Neural progenitor cell (in vitro differentiated cells): ENCODE measurements around the gene ARF3. TPM values are rescaled to one million over a fixed set of nuclear protein-coding genes. Genes with fewer than 3 reads are reported as not detected.
"Not testable (repeated sequence)": the region's sequence is repeated elsewhere in the genome, so short reads cannot be mapped to it uniquely, and the experiment has no call there.

Source experiments
- DNase-seq: peaks from one replicate; pipeline ENCODE4 v3.0.0-alpha.2; 2016; ENCODE audit warnings: low spot score
- H2AFZ ChIP-seq: fragments of 200-600 bp; sonication (generic); replicated peaks from 2 replicates; pipeline ENCODE4 v1.6.1; 2016; ENCODE audit warnings: antibody characterized with exemption
- H3F3A ChIP-seq: fragments of 200-600 bp; sonication (generic); 2 replicates; pipeline ENCODE4 v1.6.1; 2016; ENCODE audit warnings: antibody characterized with exemption, low read depth
- H3K27ac ChIP-seq: fragments of 200-600 bp; sonication (generic); 2 replicates; pipeline ENCODE4 v1.5.1; 2016; ENCODE audit warnings: mild to moderate bottlenecking
- H3K27me3 ChIP-seq: fragments of 200-600 bp; sonication (generic); 2 replicates; pipeline ENCODE4 v1.6.1; 2016; ENCODE audit warnings: mild to moderate bottlenecking, moderate library complexity
- H3K36me3 ChIP-seq: fragments of 200-600 bp; sonication (generic); 2 replicates; pipeline ENCODE4 v1.5.1; 2016
- H3K4me1 ChIP-seq: fragments of 200-600 bp; sonication (generic); 2 replicates; pipeline ENCODE4 v1.6.1; 2016; ENCODE audit warnings: mixed run types
- H3K4me2 ChIP-seq: fragments of 200-600 bp; sonication (generic); 2 replicates; pipeline ENCODE4 v1.6.1; 2016
- H3K4me3 ChIP-seq: fragments of 200-600 bp; sonication (generic); 2 replicates; pipeline ENCODE4 v1.5.1; 2016
- H3K79me2 ChIP-seq: fragments of 200-600 bp; sonication (generic); 2 replicates; pipeline ENCODE4 v1.6.1; 2016; ENCODE audit warnings: low read depth
- H3K9ac ChIP-seq: fragments of 200-600 bp; sonication (generic); 2 replicates; pipeline ENCODE4 v1.6.1; 2016
- H3K9me3 ChIP-seq: fragments of 200-600 bp; sonication (generic); 2 replicates; pipeline ENCODE4 v1.5.1; 2016; ENCODE audit warnings: low read depth
- H4K20me1 ChIP-seq: fragments of 200-600 bp; sonication (generic); 2 replicates; pipeline ENCODE4 v1.6.1; 2016; ENCODE audit warnings: low read depth
- H3K27ac Mint-ChIP-seq: 3 replicates; pipeline ENCODE4 v1.8.0; 2021; ENCODE audit warnings: mixed read lengths
- H3K27me3 Mint-ChIP-seq: 2 replicates; pipeline ENCODE4 v1.8.0; 2022; ENCODE audit warnings: low read depth, mild to moderate bottlenecking, inconsistent platforms, moderate library complexity, mixed read lengths; ENCODE audit not compliant: insufficient read depth
- H3K36me3 Mint-ChIP-seq: 3 replicates; pipeline ENCODE4 v1.8.0; 2021; ENCODE audit warnings: mixed read lengths
- H3K4me1 Mint-ChIP-seq: 3 replicates; pipeline ENCODE4 v1.8.0; 2021; ENCODE audit warnings: mixed read lengths
- H3K4me3 Mint-ChIP-seq: 3 replicates; pipeline ENCODE4 v1.8.0; 2021; ENCODE audit warnings: mild to moderate bottlenecking, moderate library complexity, mixed read lengths
- H3K9me3 Mint-ChIP-seq: 3 replicates; pipeline ENCODE4 v1.8.0; 2020; ENCODE audit warnings: mixed read lengths
- CTCF ChIP-seq: fragments of 200-600 bp; sonication (generic); IDR thresholded peaks from 2 replicates; pipeline ENCODE4 v1.5.1; 2017; ENCODE audit warnings: antibody characterized with exemption, mild to moderate bottlenecking
- EZH2 ChIP-seq: fragments of 200-600 bp; sonication (generic); IDR thresholded peaks from 2 replicates; pipeline ENCODE4 v1.6.1; 2017; ENCODE audit warnings: antibody characterized with exemption, mild to moderate bottlenecking, moderate library complexity
- EZH2phosphoT487 ChIP-seq: fragments of 200-600 bp; sonication (generic); IDR thresholded peaks from 2 replicates; pipeline ENCODE4 v1.6.1; 2017; ENCODE audit warnings: antibody characterized with exemption
- total RNA-seq: library from RNA; depleted of rRNA; stranded (reverse); fragments of >200 nt; gene quantifications from 2 replicates; pipeline ENCODE4 v1.2.3, GENCODE V29; 2015; ENCODE audit warnings: low replicate concordance

The ARF3 gene
- total RNA-seq, 1 donor from 2014 or later = 84.1 TPM

GRCh38 chr12:48923117-48923516, 34.2 kb downstream of the ARF3 start:
- DNase-seq = no peak
- no peak overlapping the region for H3K27ac ChIP-seq
- H3K27me3 Mint-ChIP-seq = no peaks in the 10 kb centered on the region
- peaks cover 47% of the 10 kb centered on the region for H3K36me3 Mint-ChIP-seq
- no peaks in the 10 kb centered on the region for H3K4me1 ChIP-seq
- no peaks in the 10 kb centered on the region for H3K36me3 ChIP-seq
- no peaks in the 10 kb centered on the region for H3K9me3 ChIP-seq
- H3K27me3 ChIP-seq = no peaks in the 10 kb centered on the region
- peaks cover 22% of the 10 kb centered on the region for H3F3A ChIP-seq
- H4K20me1 ChIP-seq = peaks cover 40% of the 10 kb centered on the region
- H3K4me1 Mint-ChIP-seq = no peaks in the 10 kb centered on the region
- no peak overlapping the region for H3K4me2 ChIP-seq
- H3K79me2 ChIP-seq = no peaks in the 10 kb centered on the region
- H3K27ac Mint-ChIP-seq = no peak overlapping the region
- no peak overlapping the region for H3K4me3 ChIP-seq
- no peak overlapping the region for H3K4me3 Mint-ChIP-seq
- H3K9ac ChIP-seq = no peak overlapping the region
- no peak overlapping the region for H2AFZ ChIP-seq
- H3K9me3 Mint-ChIP-seq = no peaks in the 10 kb centered on the region
- TF ChIP-seq CTCF (no peak), EZH2 (no peak), EZH2phosphoT487 (no peak)

DNA sequence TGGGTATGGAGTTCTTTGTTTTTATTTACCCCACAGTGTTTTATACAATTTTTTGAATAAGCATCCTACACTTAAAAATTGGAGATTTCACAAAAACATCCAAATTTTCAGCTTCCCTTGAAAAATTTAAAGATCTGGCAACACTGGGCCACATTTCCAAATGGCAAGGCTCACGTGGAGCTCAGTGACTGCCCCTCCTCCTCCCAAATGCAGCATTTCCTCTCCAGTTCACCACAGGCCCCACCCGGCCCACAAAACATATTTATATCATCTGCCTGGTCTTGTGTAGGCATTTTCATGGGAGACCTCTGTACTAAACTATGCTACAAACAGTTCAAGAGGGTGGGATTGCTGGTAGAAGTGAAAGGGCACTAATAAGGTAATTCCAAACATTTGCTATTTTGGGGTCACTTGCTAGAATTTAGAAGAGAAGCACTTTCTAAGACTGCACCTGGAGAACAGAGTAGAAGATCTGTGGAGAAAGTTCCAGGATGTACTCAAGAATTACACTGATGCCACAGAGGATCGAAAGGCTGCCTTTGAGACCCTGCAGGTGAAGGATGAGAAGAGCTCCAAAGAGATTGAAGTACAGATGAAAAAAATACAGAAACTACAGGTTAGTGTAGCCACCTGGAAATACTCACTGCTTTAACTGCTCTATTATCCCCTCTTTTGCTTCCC, 39.3 kb downstream of the ARF3 start:
- H3K27me3 Mint-ChIP-seq = no peaks in the 10 kb centered on the region
- no peak overlapping the region for H3K27ac ChIP-seq
- no peak overlapping the region for H3K9ac ChIP-seq
- H3K36me3 ChIP-seq = no peaks in the 10 kb centered on the region
- H3F3A ChIP-seq = peaks cover 8% of the 10 kb centered on the region
- H3K9me3 Mint-ChIP-seq = peaks cover 12% of the 10 kb centered on the region
- no peak for TF ChIP-seq EZH2phosphoT487
- H3K36me3 Mint-ChIP-seq = peaks cover 36% of the 10 kb centered on the region
- H3K4me3 Mint-ChIP-seq = no peak overlapping the region
- no peak overlapping the region for H3K4me2 ChIP-seq
- H3K79me2 ChIP-seq = no peaks in the 10 kb centered on the region
- no peak overlapping the region for H3K4me3 ChIP-seq
- no peak overlapping the region for H3K27ac Mint-ChIP-seq
- peaks cover 3% of the 10 kb centered on the region for H3K4me1 ChIP-seq
- H3K27me3 ChIP-seq = no peaks in the 10 kb centered on the region
- peaks cover 4% of the 10 kb centered on the region for H3K4me1 Mint-ChIP-seq
- no peaks in the 10 kb centered on the region for H4K20me1 ChIP-seq
- H3K9me3 ChIP-seq = no peaks in the 10 kb centered on the region
- DNase-seq = no peak
- H2AFZ ChIP-seq = no peak overlapping the region

DNA sequence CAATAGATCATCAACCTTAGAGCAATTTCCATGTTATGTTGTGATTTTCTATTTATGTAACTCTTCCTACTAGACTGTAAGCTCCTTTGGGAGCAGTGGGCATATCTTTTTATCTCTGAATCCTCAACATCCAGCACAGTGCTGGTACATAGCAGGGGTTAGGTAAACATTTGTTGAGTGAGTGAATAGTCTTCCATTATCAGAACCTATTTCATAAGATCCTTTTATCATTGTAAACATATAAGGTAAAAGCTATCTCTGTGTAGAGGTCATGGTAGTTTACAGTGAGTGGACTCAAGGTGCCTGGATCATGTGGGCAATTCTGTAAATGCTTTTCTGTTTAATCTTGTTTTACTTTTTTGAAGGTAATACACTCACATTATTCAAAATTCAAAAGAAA, 47.1 kb downstream of the ARF3 start:
- no peaks in the 10 kb centered on the region for H3K9me3 Mint-ChIP-seq
- TF ChIP-seq EZH2 = no peak
- TF ChIP-seq CTCF = no peak
- no peak for TF ChIP-seq EZH2phosphoT487

GRCh38 chr12:48909698-48910097, 47.6 kb downstream of the ARF3 start:
- H4K20me1 ChIP-seq, H3K9me3 Mint-ChIP-seq, H3K27me3 ChIP-seq, H3K4me1 ChIP-seq, H3K4me1 Mint-ChIP-seq, H3K9me3 ChIP-seq, H3K27ac ChIP-seq, H3K4me3 Mint-ChIP-seq, H2AFZ ChIP-seq, DNase-seq, H3K36me3 Mint-ChIP-seq, H3K27me3 Mint-ChIP-seq, H3K36me3 ChIP-seq, H3K4me3 ChIP-seq, H3K27ac Mint-ChIP-seq, H3K9ac ChIP-seq, H3F3A ChIP-seq, H3K4me2 ChIP-seq, H3K79me2 ChIP-seq: not testable (repeated sequence)

More for the DNA sequence above, 47.1 kb downstream of the ARF3 start:
- Histone ChIP-seq H3K36me3 (no peaks in the 10 kb centered on the region), H3K27me3 (peaks cover 6% of the 10 kb centered on the region), H4K20me1 (no peaks in the 10 kb centered on the region), H3K9me3 (no peaks in the 10 kb centered on the region), H3K9ac (no peak overlapping the region), H3K4me3 (no peak overlapping the region), H3K4me1 (peaks cover 3% of the 10 kb centered on the region), H3F3A (peaks cover 8% of the 10 kb centered on the region), H2AFZ (no peak overlapping the region), H3K4me2 (no peak overlapping the region), H3K27ac (no peak overlapping the region), H3K79me2 (no peaks in the 10 kb centered on the region)
- Mint-ChIP-seq H3K4me1 (peaks cover 4% of the 10 kb centered on the region), H3K27ac (no peak overlapping the region), H3K4me3 (no peak overlapping the region), H3K27me3 (peaks cover 5% of the 10 kb centered on the region), H3K36me3 (peaks cover 2% of the 10 kb centered on the region)
- DNase-seq = no peak
